IMR-90 (cell line): Measurements from ENCODE around the gene SLC7A9.

ENCODE experiments used
- BHLHE40 ChIP-seq: fragments of 150-350 bp; IDR thresholded peaks from 2 replicates; pipeline ENCODE4 v1.6.1; 2016; ENCODE audit warnings: mild to moderate bottlenecking, low read depth, low read length
- CEBPB ChIP-seq: IDR thresholded peaks from 2 replicates; pipeline ENCODE4 v1.6.1; 2012; ENCODE audit warnings: low read depth, low read length, improper control_type of control experiment
- CTCF ChIP-seq: conservative IDR thresholded peaks from 2 replicates; pipeline ENCODE4 v1.5.1; 2012; ENCODE audit warnings: mild to moderate bottlenecking, low read depth, low read length, improper control_type of control experiment
- MAFK ChIP-seq: IDR thresholded peaks from 2 replicates; pipeline ENCODE4 v1.6.1; 2012; ENCODE audit warnings: low read depth, low read length, improper control_type of control experiment
- MXI1 ChIP-seq: IDR thresholded peaks from 2 replicates; pipeline ENCODE4 v1.6.1; 2012; ENCODE audit warnings: low read depth, mild to moderate bottlenecking, low read length, moderate library complexity, borderline replicate concordance
- POLR2A ChIP-seq: IDR thresholded peaks from 2 replicates; pipeline ENCODE4 v1.6.1; 2012; ENCODE audit warnings: mild to moderate bottlenecking, low read depth, low read length
- RFX5 ChIP-seq: IDR thresholded peaks from 2 replicates; pipeline ENCODE4 v1.8.0; 2012; ENCODE audit warnings: low read depth, mild to moderate bottlenecking, low read length, moderate library complexity
- USF2 ChIP-seq: fragments of 150-350 bp; IDR thresholded peaks from 2 replicates; pipeline ENCODE4 v1.6.1; 2017; ENCODE audit warnings: mild to moderate bottlenecking, antibody characterized with exemption, low read length, low read depth

- TF ChIP-seq CTCF (no peak), MAFK (no peak), POLR2A (no peak), MXI1 (no peak), CEBPB (no peak), USF2 (no peak), RFX5 (no peak), BHLHE40 (no peak)
Measured at GRCh38 chr19:32866061-32866460, 3.5 kb downstream of the SLC7A9 start.
